ENCODE measurements around the gene LENG8. TPM values are rescaled to one million over a fixed set of nuclear protein-coding genes. Genes with fewer than 3 reads are reported as not detected.

Gene LENG8
- total RNA-seq, 1 experiment from 2014 or later = 196 TPM

DNA sequence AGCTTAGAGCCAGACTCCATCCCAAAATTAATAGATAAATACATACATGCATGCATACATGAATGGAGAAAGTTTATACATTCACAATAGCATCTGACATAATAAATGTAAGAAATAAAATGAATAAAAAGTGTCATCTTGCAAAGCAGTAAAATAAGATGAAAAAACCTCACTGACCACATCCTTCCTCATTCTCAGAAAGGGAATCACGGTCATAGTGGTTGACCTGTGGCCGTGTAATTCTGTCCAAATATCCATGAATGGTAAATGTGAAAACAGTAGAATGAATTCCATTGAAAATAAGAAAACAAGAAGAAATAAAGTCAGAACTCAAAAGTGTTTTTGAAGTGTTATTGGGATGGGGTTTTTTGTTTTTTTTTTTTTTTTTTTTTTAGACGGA, 33.9 kb downstream of the LENG8 start:
- CTCF ChIA-PET = interaction anchor here (1.1 kb wide), 1 partner anchor 10 kb away, joined by 4 read pairs; the partner anchor contains the start of gene CDC42EP5
- RAD21 ChIA-PET (ENCODE audit: low non-redundant PET in 1 of 2, low total read pairs in 2 of 2, uncharacterized antibody in 2 of 2, unreplicated experiment in 2 of 2) = no interaction called here
- BruUV-seq (replicated peaks) = no TSS peak
- no peak for DNase-seq (ENCODE audit: low read depth, low spot score)
- Histone ChIP-seq H3K4me2 (ENCODE audit: low read length) (no peak overlapping the region), H3K27ac (ENCODE audit: low read depth, low read length) (no peak overlapping the region), H4K20me1 (ENCODE audit: insufficient read depth) (no peaks in the 10 kb centered on the region), H2AFZ (ENCODE audit: low read depth, low read length, poor library complexity, severe bottlenecking) (no peak overlapping the region), H3K4me3 (replicated peaks in 1 of 2; ENCODE audit: low read depth in 1 of 2, low read length in 2 of 2) (no peak overlapping the region), H3K9me3 (ENCODE audit: control insufficient read depth in 1 of 2, insufficient read depth in 1 of 2, low read depth in 1 of 2, low read length in 2 of 2) (no peaks in the 10 kb centered on the region), H3K79me2 (ENCODE audit: insufficient read depth, low read length) (no peaks in the 10 kb centered on the region), H3K9me2 (ENCODE audit: insufficient read depth) (no peaks in the 10 kb centered on the region), H3K9ac (ENCODE audit: low read length) (no peak overlapping the region), H3K4me1 (ENCODE audit: control insufficient read depth in 1 of 2, insufficient read depth in 2 of 2, low read length in 2 of 2) (no peaks in the 10 kb centered on the region), H3K27me3 (ENCODE audit: insufficient read depth, low read length) (0 out of 2 replicates have a peak, but pooled peaks cover 3% of the 10 kb centered on the region), H3K36me3 (ENCODE audit: control insufficient read depth in 1 of 2, insufficient read depth in 2 of 2, low read length in 2 of 2) (no peaks in the 10 kb centered on the region)
- TF ChIP-seq YY1 (IDR thresholded peaks at IDR 0.05; ENCODE audit: extremely low read depth, insufficient replicate concordance, low read depth, low read length) (no peak), SIN3A (IDR thresholded peaks at IDR 0.05; ENCODE audit: low read depth) (no peak), FOSL1 (IDR thresholded peaks at IDR 0.05; ENCODE audit: low read depth) (no peak), RAD21 (IDR thresholded peaks at IDR 0.05; ENCODE audit: low read depth) (no peak), EZH2phosphoT487 (IDR thresholded peaks at IDR 0.05; ENCODE audit: borderline replicate concordance) (no peak), CEBPB (IDR thresholded peaks at IDR 0.05; ENCODE audit: low read depth) (no peak), ZFX (IDR thresholded peaks at IDR 0.05) (no peak), EZH2 (IDR thresholded peaks at IDR 0.05) (no peak)
- TF ChIP-seq, protein P1, sequence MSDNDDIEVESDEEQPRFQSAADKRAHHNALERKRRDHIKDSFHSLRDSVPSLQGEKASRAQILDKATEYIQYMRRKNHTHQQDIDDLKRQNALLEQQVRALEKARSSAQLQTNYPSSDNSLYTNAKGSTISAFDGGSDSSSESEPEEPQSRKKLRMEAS (IDR thresholded peaks at IDR 0.05) = no peak
- TF ChIP-seq, protein P2, sequence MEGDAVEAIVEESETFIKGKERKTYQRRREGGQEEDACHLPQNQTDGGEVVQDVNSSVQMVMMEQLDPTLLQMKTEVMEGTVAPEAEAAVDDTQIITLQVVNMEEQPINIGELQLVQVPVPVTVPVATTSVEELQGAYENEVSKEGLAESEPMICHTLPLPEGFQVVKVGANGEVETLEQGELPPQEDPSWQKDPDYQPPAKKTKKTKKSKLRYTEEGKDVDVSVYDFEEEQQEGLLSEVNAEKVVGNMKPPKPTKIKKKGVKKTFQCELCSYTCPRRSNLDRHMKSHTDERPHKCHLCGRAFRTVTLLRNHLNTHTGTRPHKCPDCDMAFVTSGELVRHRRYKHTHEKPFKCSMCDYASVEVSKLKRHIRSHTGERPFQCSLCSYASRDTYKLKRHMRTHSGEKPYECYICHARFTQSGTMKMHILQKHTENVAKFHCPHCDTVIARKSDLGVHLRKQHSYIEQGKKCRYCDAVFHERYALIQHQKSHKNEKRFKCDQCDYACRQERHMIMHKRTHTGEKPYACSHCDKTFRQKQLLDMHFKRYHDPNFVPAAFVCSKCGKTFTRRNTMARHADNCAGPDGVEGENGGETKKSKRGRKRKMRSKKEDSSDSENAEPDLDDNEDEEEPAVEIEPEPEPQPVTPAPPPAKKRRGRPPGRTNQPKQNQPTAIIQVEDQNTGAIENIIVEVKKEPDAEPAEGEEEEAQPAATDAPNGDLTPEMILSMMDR (IDR thresholded peaks at IDR 0.05 in 2 of 3, conservative IDR thresholded peaks at IDR 0.05 in 1 of 3; ENCODE audit: borderline replicate concordance in 1 of 3, insufficient read depth in 1 of 3, low read depth in 2 of 3, low read length in 2 of 3) = no peak
- TF ChIP-seq, protein P3, sequence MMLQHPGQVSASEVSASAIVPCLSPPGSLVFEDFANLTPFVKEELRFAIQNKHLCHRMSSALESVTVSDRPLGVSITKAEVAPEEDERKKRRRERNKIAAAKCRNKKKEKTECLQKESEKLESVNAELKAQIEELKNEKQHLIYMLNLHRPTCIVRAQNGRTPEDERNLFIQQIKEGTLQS (IDR thresholded peaks at IDR 0.05) = no peak
- POLR2A ChIA-PET = no interaction called here
- ATAC-seq = no peak
- intact Hi-C loops (cut with micrococcal nuclease) = loop anchor here (5.0 kb wide), 1 partner anchor 194 kb away; no protein-coding TSS in a partner anchor

Measured in HCT116 (cell line).